ENCODE results near the gene ACKR3.

The ACKR3 gene

GRCh38 chr2:236538242-236538641, 31.4 kb upstream of the ACKR3 start:
- Mint-ChIP-seq H3K4me3 (peak overlapping the region; percentile 91), H3K9me3 (peaks cover 4% of the 10 kb centered on the region), H3K27ac (ENCODE audit: low read depth) (peak overlapping the region; percentile 92), H3K36me3 (ENCODE audit: insufficient read depth) (peaks cover 21% of the 10 kb centered on the region), H3K4me1 (peaks cover 83% of the 10 kb centered on the region), H3K27me3 (no peaks in the 10 kb centered on the region)
- DNase-seq (ENCODE audit: low spot score in 2 of 2) (no peak), ATAC-seq (replicated peaks; ENCODE audit: extremely low read depth, poor library complexity, severe bottlenecking) (no peak)

DNA sequence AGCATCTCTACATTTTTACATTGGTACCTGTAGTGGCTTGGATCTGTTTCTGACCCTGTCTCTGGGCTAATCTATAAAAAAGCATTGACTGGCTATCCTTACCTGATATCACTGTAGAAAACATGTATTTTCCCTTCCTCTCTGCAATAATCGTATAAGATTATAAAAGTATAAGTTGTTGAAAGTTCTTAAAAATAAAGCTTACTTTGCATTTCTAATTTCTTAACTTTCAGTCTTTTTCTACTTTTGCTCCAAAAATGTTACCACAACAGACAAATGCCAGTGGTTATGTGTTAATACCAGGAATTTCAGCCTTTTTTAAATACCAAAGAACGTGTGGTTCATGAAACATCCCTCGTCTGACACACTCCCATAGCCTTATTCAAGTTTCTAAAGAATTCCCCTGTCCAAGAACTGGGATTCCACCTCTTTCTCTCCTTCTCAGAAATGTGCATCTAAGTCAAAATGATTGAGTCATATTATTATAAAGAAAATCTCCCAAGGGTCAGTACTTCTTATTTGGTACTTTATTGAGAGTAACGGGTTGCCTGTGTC, 28.5 kb upstream of the ACKR3 start:
- DNase-seq (ENCODE audit: low spot score in 2 of 2) (no peak), ATAC-seq (replicated peaks; ENCODE audit: extremely low read depth, poor library complexity, severe bottlenecking) (no peak)
- Mint-ChIP-seq H3K36me3 (ENCODE audit: insufficient read depth) (peaks cover 21% of the 10 kb centered on the region), H3K4me3 (peak overlapping the region; percentile 91), H3K4me1 (peaks cover 91% of the 10 kb centered on the region), H3K27ac (ENCODE audit: low read depth) (peak overlapping the region; percentile 95), H3K9me3 (peaks cover 4% of the 10 kb centered on the region), H3K27me3 (no peaks in the 10 kb centered on the region)

- Mint-ChIP-seq H3K36me3 (ENCODE audit: insufficient read depth) (peaks cover 10% of the 10 kb centered on the region), H3K4me3 (peak overlapping the region; percentile 59), H3K27ac (ENCODE audit: low read depth) (peak overlapping the region; percentile 97), H3K9me3 (peaks cover 4% of the 10 kb centered on the region), H3K27me3 (no peaks in the 10 kb centered on the region), H3K4me1 (peaks cover 92% of the 10 kb centered on the region)
- DNase-seq (ENCODE audit: low spot score in 2 of 2) (no peak), ATAC-seq (replicated peaks; ENCODE audit: extremely low read depth, poor library complexity, severe bottlenecking) (no peak)
Observed at GRCh38 chr2:236544362-236544761, 25.3 kb upstream of the ACKR3 start.

DNA sequence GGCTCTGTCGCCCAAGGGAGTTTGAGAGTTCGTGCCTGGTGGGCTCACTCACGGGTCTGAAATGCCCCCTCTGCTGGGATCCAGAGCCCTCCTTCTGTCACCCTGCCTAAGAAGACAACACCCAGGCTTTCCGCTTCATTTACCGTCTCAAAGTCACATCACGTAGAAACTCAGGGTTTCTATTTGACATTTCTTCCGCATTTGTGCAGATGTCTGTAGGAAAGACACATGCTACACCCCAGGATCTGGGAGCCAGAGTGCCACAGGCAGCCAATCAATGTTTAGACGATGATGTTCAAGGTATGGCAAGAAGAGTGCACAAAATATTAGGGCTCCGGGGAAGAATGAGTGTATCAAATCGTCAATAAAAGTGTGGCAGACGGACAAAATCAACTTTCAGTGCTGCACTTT, 24.4 kb upstream of the ACKR3 start:
- peak overlapping the region; percentile 97 for H3K27ac Mint-ChIP-seq (ENCODE audit: low read depth)
- no peak for DNase-seq (ENCODE audit: low spot score in 2 of 2)
- no peak for ATAC-seq (replicated peaks; ENCODE audit: extremely low read depth, poor library complexity, severe bottlenecking)
- H3K4me3 Mint-ChIP-seq = peak overlapping the region; percentile 59
- H3K36me3 Mint-ChIP-seq (ENCODE audit: insufficient read depth) = peaks cover 6% of the 10 kb centered on the region
- no peaks in the 10 kb centered on the region for H3K9me3 Mint-ChIP-seq
- H3K27me3 Mint-ChIP-seq = no peaks in the 10 kb centered on the region
- H3K4me1 Mint-ChIP-seq = peaks cover 92% of the 10 kb centered on the region

GRCh38 chr2:236545814-236546480, 23.7 kb upstream of the ACKR3 start:
- Mint-ChIP-seq H3K36me3 (ENCODE audit: insufficient read depth) (peaks cover 6% of the 10 kb centered on the region), H3K4me3 (peak overlapping the region; percentile 59), H3K4me1 (peaks cover 92% of the 10 kb centered on the region), H3K27me3 (no peaks in the 10 kb centered on the region), H3K9me3 (no peaks in the 10 kb centered on the region), H3K27ac (ENCODE audit: low read depth) (peak overlapping the region; percentile 97)
- ATAC-seq (replicated peaks; ENCODE audit: extremely low read depth, poor library complexity, severe bottlenecking) (peak; percentile 69), DNase-seq (ENCODE audit: low spot score in 2 of 2) (no peak)

- no peaks in the 10 kb centered on the region for H3K27me3 Mint-ChIP-seq
- peaks cover 92% of the 10 kb centered on the region for H3K4me1 Mint-ChIP-seq
- peak overlapping the region; percentile 97 for H3K27ac Mint-ChIP-seq (ENCODE audit: low read depth)
- ATAC-seq (replicated peaks; ENCODE audit: extremely low read depth, poor library complexity, severe bottlenecking) (peak; percentile 68), DNase-seq (ENCODE audit: low spot score in 2 of 2) (no peak)
- H3K4me3 Mint-ChIP-seq = peak overlapping the region; percentile 59
- H3K36me3 Mint-ChIP-seq (ENCODE audit: insufficient read depth) = peaks cover 6% of the 10 kb centered on the region
- no peaks in the 10 kb centered on the region for H3K9me3 Mint-ChIP-seq
Observed at GRCh38 chr2:236546561-236547002, 23.0 kb upstream of the ACKR3 start.

GRCh38 chr2:236547725-236548124, 21.9 kb upstream of the ACKR3 start:
- Mint-ChIP-seq H3K36me3 (ENCODE audit: insufficient read depth) (peaks cover 1% of the 10 kb centered on the region), H3K4me1 (peaks cover 94% of the 10 kb centered on the region)

GRCh38 chr2:236548179-236548921, 21.3 kb upstream of the ACKR3 start:
- Mint-ChIP-seq H3K9me3 (no peaks in the 10 kb centered on the region), H3K36me3 (ENCODE audit: insufficient read depth) (peaks cover 1% of the 10 kb centered on the region), H3K4me3 (peak overlapping the region; percentile 61), H3K4me1 (peaks cover 93% of the 10 kb centered on the region), H3K27ac (ENCODE audit: low read depth) (peak overlapping the region; percentile 97), H3K27me3 (no peaks in the 10 kb centered on the region)
- no peak for ATAC-seq (replicated peaks; ENCODE audit: extremely low read depth, poor library complexity, severe bottlenecking)
- DNase-seq (ENCODE audit: low spot score in 2 of 2) = no peak

More at GRCh38 chr2:236547725-236548124, 21.9 kb upstream of the ACKR3 start:
- Mint-ChIP-seq H3K9me3 (no peaks in the 10 kb centered on the region), H3K4me3 (peak overlapping the region; percentile 61), H3K27me3 (no peaks in the 10 kb centered on the region), H3K27ac (ENCODE audit: low read depth) (peak overlapping the region; percentile 97)
- no peak for DNase-seq (ENCODE audit: low spot score in 2 of 2)
- ATAC-seq (replicated peaks; ENCODE audit: extremely low read depth, poor library complexity, severe bottlenecking) = no peak

GRCh38 chr2:236549165-236549564, 20.5 kb upstream of the ACKR3 start:
- Mint-ChIP-seq H3K27me3 (no peaks in the 10 kb centered on the region), H3K27ac (ENCODE audit: low read depth) (peak overlapping the region; percentile 97), H3K9me3 (peaks cover 5% of the 10 kb centered on the region), H3K4me1 (peaks cover 95% of the 10 kb centered on the region), H3K4me3 (peak overlapping the region; percentile 40), H3K36me3 (ENCODE audit: insufficient read depth) (peaks cover 1% of the 10 kb centered on the region)
- DNase-seq (ENCODE audit: low spot score in 2 of 2) (no peak), ATAC-seq (replicated peaks; ENCODE audit: extremely low read depth, poor library complexity, severe bottlenecking) (no peak)

GRCh38 chr2:236550290-236550689, 19.3 kb upstream of the ACKR3 start:
- DNase-seq (ENCODE audit: low spot score in 2 of 2) (no peak), ATAC-seq (replicated peaks; ENCODE audit: extremely low read depth, poor library complexity, severe bottlenecking) (no peak)
- peak overlapping the region; percentile 97 for H3K27ac Mint-ChIP-seq (ENCODE audit: low read depth)
- H3K4me3 Mint-ChIP-seq = peak overlapping the region; percentile 64
- peaks cover 8% of the 10 kb centered on the region for H3K9me3 Mint-ChIP-seq
- peaks cover 94% of the 10 kb centered on the region for H3K4me1 Mint-ChIP-seq
- H3K27me3 Mint-ChIP-seq = no peaks in the 10 kb centered on the region
- H3K36me3 Mint-ChIP-seq (ENCODE audit: insufficient read depth) = peaks cover 1% of the 10 kb centered on the region

DNA sequence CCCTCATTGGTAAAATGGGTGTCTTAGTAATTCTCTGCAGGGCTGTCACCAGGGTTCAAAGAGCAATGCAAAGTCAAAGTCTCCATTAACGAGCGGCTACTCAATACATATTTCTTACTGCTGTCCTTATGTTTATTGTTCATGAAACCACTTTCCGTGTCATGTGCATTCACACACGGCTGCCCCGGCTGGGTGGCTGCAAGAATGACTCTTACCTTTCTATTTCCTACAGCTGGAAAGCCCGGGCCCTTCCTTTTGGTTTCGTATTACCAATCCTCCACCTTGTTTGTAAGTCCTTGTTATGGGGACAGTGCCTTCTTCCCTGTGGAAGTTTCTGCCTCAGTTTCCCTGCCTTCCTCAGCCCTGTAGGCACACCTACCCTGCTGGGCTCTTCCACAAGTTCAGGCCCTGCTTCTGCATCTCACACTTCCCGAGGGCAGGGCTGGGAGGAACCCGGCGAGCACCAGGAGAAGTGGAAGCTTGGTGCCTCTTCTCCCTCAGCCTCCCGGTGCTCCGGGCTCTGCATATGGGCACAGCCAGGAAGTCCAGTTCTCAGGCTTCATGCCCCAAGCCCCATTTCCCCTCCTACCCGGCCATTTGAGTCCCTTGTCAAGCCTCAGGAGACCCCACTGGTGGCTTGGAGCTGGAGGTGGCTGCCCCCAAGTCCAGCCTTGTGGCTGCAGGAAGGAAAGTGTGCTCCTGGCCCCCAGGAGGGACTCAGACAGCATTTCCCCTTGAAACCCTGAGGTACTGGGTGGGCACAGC, 18.7 kb upstream of the ACKR3 start:
- Mint-ChIP-seq H3K4me1 (peaks cover 94% of the 10 kb centered on the region), H3K36me3 (ENCODE audit: insufficient read depth) (peaks cover 1% of the 10 kb centered on the region), H3K4me3 (peak overlapping the region; percentile 64), H3K9me3 (peaks cover 8% of the 10 kb centered on the region), H3K27me3 (no peaks in the 10 kb centered on the region), H3K27ac (ENCODE audit: low read depth) (peak overlapping the region; percentile 97)
- ATAC-seq (replicated peaks; ENCODE audit: extremely low read depth, poor library complexity, severe bottlenecking) (no peak), DNase-seq (ENCODE audit: low spot score in 2 of 2) (no peak)

DNA sequence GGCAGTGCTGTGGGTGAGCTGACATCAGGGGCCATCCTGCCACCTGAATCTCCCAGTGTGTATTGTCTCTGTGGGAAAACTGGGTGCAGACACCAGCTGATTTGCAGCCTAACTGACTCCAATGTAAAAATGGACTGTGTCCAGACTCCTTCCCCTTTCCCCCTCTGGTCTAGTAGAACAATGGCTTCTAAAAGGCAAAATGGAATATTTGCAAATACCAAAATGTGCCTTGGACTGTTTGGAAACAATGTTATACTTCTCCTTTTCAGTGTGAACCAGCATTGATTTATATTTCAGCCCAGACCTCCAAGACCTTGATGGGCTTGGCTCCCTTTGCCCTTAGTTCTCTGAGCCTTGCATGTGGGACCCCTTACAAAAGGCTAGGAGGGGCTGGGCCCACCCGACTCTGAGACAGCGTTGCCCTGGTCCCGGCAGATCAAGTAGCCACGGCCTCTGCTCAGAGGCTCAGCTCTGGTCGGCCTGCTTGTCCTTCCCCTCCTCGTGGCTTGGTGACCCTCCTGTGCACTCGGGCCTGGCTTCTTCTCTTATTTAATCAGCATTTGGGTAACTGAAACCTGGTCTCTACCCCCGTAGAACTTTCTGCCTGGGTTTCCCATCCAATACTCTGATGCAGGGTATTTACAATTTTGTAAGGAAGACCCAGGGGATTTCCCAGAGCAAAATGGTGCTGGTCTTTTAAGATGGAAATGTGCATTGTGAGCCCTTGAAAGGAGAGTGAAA, 18.0 kb upstream of the ACKR3 start:
- no peak for ATAC-seq (replicated peaks; ENCODE audit: extremely low read depth, poor library complexity, severe bottlenecking)
- no peak for DNase-seq (ENCODE audit: low spot score in 2 of 2)
- H3K27ac Mint-ChIP-seq (ENCODE audit: low read depth) = peak overlapping the region; percentile 97
- H3K4me3 Mint-ChIP-seq = peak overlapping the region; percentile 64
- peaks cover under 1% of the 10 kb centered on the region for H3K36me3 Mint-ChIP-seq (ENCODE audit: insufficient read depth)
- peaks cover 8% of the 10 kb centered on the region for H3K9me3 Mint-ChIP-seq
- H3K4me1 Mint-ChIP-seq = peaks cover 91% of the 10 kb centered on the region
- H3K27me3 Mint-ChIP-seq = no peaks in the 10 kb centered on the region
